KG1 (cell line): Measurements from ENCODE around the gene CCDC150.
"Not testable (repeated sequence)": the region's sequence is repeated elsewhere in the genome, so short reads cannot be mapped to it uniquely, and the experiment has no call there.

ENCODE experiments used
- DNase-seq: peaks from one replicate; lab custom pipeline; 2025; lab: John Stamatoyannopoulos, UW

Gene CCDC150

GRCh38 chr2:196635156-196635555 lies 4.4 kb upstream of the CCDC150 start:
- no peak for DNase-seq

- DNase-seq: no peak
These were observed 750 bp upstream of the CCDC150 start for GRCh38 chr2:196638765-196639164.

GRCh38 chr2:196640031-196640548 lies 575 bp downstream of the CCDC150 start:
- DNase-seq: no peak

- DNase-seq: no peak
These were observed 9.7 kb downstream of the CCDC150 start for GRCh38 chr2:196649202-196649601.

- DNase-seq: no peak
These were observed 12.0 kb downstream of the CCDC150 start for GRCh38 chr2:196651387-196652094.

- no peak for DNase-seq
These were observed 13.4 kb downstream of the CCDC150 start for GRCh38 chr2:196652869-196653268.

- DNase-seq: no peak
These were observed 14.3 kb downstream of the CCDC150 start for GRCh38 chr2:196653843-196654242.

- no peak for DNase-seq
These were observed 16.2 kb downstream of the CCDC150 start for GRCh38 chr2:196655761-196656160.

GRCh38 chr2:196657333-196657732 lies 17.8 kb downstream of the CCDC150 start:
- no peak for DNase-seq

- DNase-seq: no peak
These were observed 20.3 kb downstream of the CCDC150 start for GRCh38 chr2:196659844-196660243.

GRCh38 chr2:196660244-196660643 lies 20.7 kb downstream of the CCDC150 start:
- no peak for DNase-seq

GRCh38 chr2:196670342-196670741 lies 30.8 kb downstream of the CCDC150 start:
- no peak for DNase-seq

- no peak for DNase-seq
These were observed 36.4 kb downstream of the CCDC150 start for GRCh38 chr2:196675963-196676362.

- DNase-seq: no peak
These were observed 37.9 kb downstream of the CCDC150 start for GRCh38 chr2:196677404-196677803.

GRCh38 chr2:196679368-196679767 lies 39.9 kb downstream of the CCDC150 start:
- no peak for DNase-seq

- no peak for DNase-seq
These were observed 42.0 kb downstream of the CCDC150 start for GRCh38 chr2:196681510-196681909.

- DNase-seq: no peak
These were observed 46.3 kb downstream of the CCDC150 start for GRCh38 chr2:196685792-196686191.

- not testable (repeated sequence) for DNase-seq
These were observed 47.2 kb downstream of the CCDC150 start for GRCh38 chr2:196686737-196687136.

- no peak for DNase-seq
These were observed 57.0 kb downstream of the CCDC150 start for GRCh38 chr2:196696423-196697079.

- DNase-seq: no peak
These were observed 58.3 kb downstream of the CCDC150 start for GRCh38 chr2:196697825-196698224.

GRCh38 chr2:196702641-196703040 lies 63.1 kb downstream of the CCDC150 start:
- DNase-seq: no peak

- no peak for DNase-seq
These were observed 64.2 kb downstream of the CCDC150 start for GRCh38 chr2:196703695-196704094.

GRCh38 chr2:196710056-196710455 lies 70.5 kb downstream of the CCDC150 start:
- DNase-seq: not testable (repeated sequence)
